Measurements from ENCODE around the gene C1QTNF5.

GRCh38 chr11:119372260-119373058 is 31.8 kb upstream of the C1QTNF5 start:
- TF ChIP-seq EZH2phosphoT487 (IDR thresholded peaks at IDR 0.05; ENCODE audit: insufficient read depth, low read depth) (no peak), EZH2 (IDR thresholded peaks at IDR 0.05; ENCODE audit: insufficient read depth, poor library complexity, severe bottlenecking) (no peak)

Data from GM23248 (cell line).